Activated CD8-positive, alpha-beta memory T cell treated with anti-CD3 and anti-CD28 coated beads, Interleukin-2, amount 10 ng/mL, durations not matched to agents 7 days and 5 days (primary cell): ENCODE results near the gene RAB34. TPM values are rescaled to one million over a fixed set of nuclear protein-coding genes. Genes with fewer than 3 reads are reported as not detected.

Source experiments
- ATAC-seq: fragments of 150-1000 bp; cut with Tn5 transposase; one replicate; pipeline ENCODE4 v1.10.0; 2021; ENCODE audit warnings: moderate library complexity
- CTCF ChIA-PET: fragments of 350-600 bp; sonication (Branson Sonifier 250); formaldehyde crosslinking; loops from one replicate; lab custom pipeline; 2021; ENCODE audit warnings: antibody characterized with exemption; lab: Charles Lee
- DNase-seq: peaks from one replicate; pipeline ENCODE4 v3.0.0-alpha.2; 2020
- H3K27ac Mint-ChIP-seq: one replicate; pipeline ENCODE4 v1.8.0; 2021; ENCODE audit warnings: mild to moderate bottlenecking, mixed read lengths
- H3K27me3 Mint-ChIP-seq: one replicate; pipeline ENCODE4 v1.8.0; 2021; ENCODE audit warnings: mixed read lengths
- H3K36me3 Mint-ChIP-seq: one replicate; pipeline ENCODE4 v1.8.0; 2021; ENCODE audit warnings: mild to moderate bottlenecking, mixed read lengths
- H3K4me1 Mint-ChIP-seq: one replicate; pipeline ENCODE4 v1.8.0; 2021; ENCODE audit warnings: mixed read lengths
- H3K4me3 Mint-ChIP-seq: one replicate; pipeline ENCODE4 v1.8.0; 2021; ENCODE audit warnings: mild to moderate bottlenecking, moderate library complexity, mixed read lengths
- H3K9me3 Mint-ChIP-seq: one replicate; pipeline ENCODE4 v1.8.0; 2022; ENCODE audit warnings: low read depth, mixed read lengths
- total RNA-seq, 2 experiments: library from RNA; stranded (reverse); gene quantifications; one replicate each; pipeline ENCODE4 v1.2.3, GENCODE V29; 2021

The RAB34 gene
- total RNA-seq, 2 experiments from 2014 or later = 5.6 to 8.3 TPM

- ATAC-seq (peak; percentile 88), DNase-seq (peak; percentile 93)
- no peak overlapping the region for H3K4me3 Mint-ChIP-seq
- peaks cover 5% of the 10 kb centered on the region for H3K36me3 Mint-ChIP-seq
- no peaks in the 10 kb centered on the region for H3K27me3 Mint-ChIP-seq
- H3K4me1 Mint-ChIP-seq = peaks cover 34% of the 10 kb centered on the region
- CTCF ChIA-PET = interaction anchor here (0.6 to 16.9 kb wide), 31 partner anchors 7 to 803 kb away, joined by 3 to 591 read pairs (median 5); partner anchors contain the start of genes DHRS13, FAM222B, FLOT2 and NEK8
- H3K9me3 Mint-ChIP-seq = no peaks in the 10 kb centered on the region
- no peak overlapping the region for H3K27ac Mint-ChIP-seq
Measured at GRCh38 chr17:28750178-28751047, 32.7 kb upstream of the RAB34 start.

GRCh38 chr17:28749516-28750177 is 32.0 kb upstream of the RAB34 start:
- CTCF ChIA-PET = interaction anchor here (0.6 to 16.9 kb wide), 27 partner anchors 8 to 367 kb away, joined by 3 to 591 read pairs (median 7); partner anchors contain the start of genes DHRS13, FAM222B, FLOT2 and NEK8
- no peak for ATAC-seq
- H3K4me1 Mint-ChIP-seq = peaks cover 37% of the 10 kb centered on the region
- no peaks in the 10 kb centered on the region for H3K27me3 Mint-ChIP-seq
- H3K4me3 Mint-ChIP-seq = no peak overlapping the region
- no peak for DNase-seq
- H3K9me3 Mint-ChIP-seq = no peaks in the 10 kb centered on the region
- H3K36me3 Mint-ChIP-seq = peaks cover 5% of the 10 kb centered on the region
- no peak overlapping the region for H3K27ac Mint-ChIP-seq

GRCh38 chr17:28748852-28749515 is 31.3 kb upstream of the RAB34 start:
- peaks cover 37% of the 10 kb centered on the region for H3K4me1 Mint-ChIP-seq
- peak overlapping the region; percentile 1 for H3K27ac Mint-ChIP-seq
- CTCF ChIA-PET = interaction anchor here (0.8 to 16.9 kb wide), 16 partner anchors 9 to 204 kb away, joined by 3 to 591 read pairs (median 8); partner anchors contain the start of genes FAM222B, NEK8, RPL23A and TLCD1
- no peak for DNase-seq
- H3K4me3 Mint-ChIP-seq = no peak overlapping the region
- ATAC-seq = no peak
- H3K36me3 Mint-ChIP-seq = peaks cover 5% of the 10 kb centered on the region
- no peaks in the 10 kb centered on the region for H3K27me3 Mint-ChIP-seq
- H3K9me3 Mint-ChIP-seq = no peaks in the 10 kb centered on the region

- no peaks in the 10 kb centered on the region for H3K9me3 Mint-ChIP-seq
- H3K36me3 Mint-ChIP-seq = peaks cover 5% of the 10 kb centered on the region
- DNase-seq (no peak), ATAC-seq (no peak)
- CTCF ChIA-PET = interaction anchor here (1.0 to 16.9 kb wide), 6 partner anchors 10 to 101 kb away, joined by 3 to 591 read pairs (median 24); partner anchors contain the start of genes NEK8, RPL23A and TLCD1
- H3K27me3 Mint-ChIP-seq = no peaks in the 10 kb centered on the region
- no peak overlapping the region for H3K4me3 Mint-ChIP-seq
- H3K27ac Mint-ChIP-seq = peak overlapping the region; percentile 9
- peaks cover 39% of the 10 kb centered on the region for H3K4me1 Mint-ChIP-seq
Measured at GRCh38 chr17:28747801-28748750, 30.4 kb upstream of the RAB34 start.

GRCh38 chr17:28747051-28747691 is 29.5 kb upstream of the RAB34 start:
- Mint-ChIP-seq H3K27ac (peak overlapping the region; percentile 32), H3K27me3 (no peaks in the 10 kb centered on the region), H3K9me3 (no peaks in the 10 kb centered on the region), H3K4me3 (no peak overlapping the region), H3K36me3 (peaks cover 5% of the 10 kb centered on the region), H3K4me1 (peaks cover 41% of the 10 kb centered on the region)
- ATAC-seq (no peak), DNase-seq (no peak)
- CTCF ChIA-PET = interaction anchor here (1.0 to 16.9 kb wide), 3 partner anchors 10 to 18 kb away, joined by 3 to 591 read pairs (median 3); partner anchors contain the start of genes NEK8 and TLCD1

GRCh38 chr17:28746611-28747050 is 29.0 kb upstream of the RAB34 start:
- DNase-seq (no peak), ATAC-seq (no peak)
- peaks cover 44% of the 10 kb centered on the region for H3K4me1 Mint-ChIP-seq
- H3K36me3 Mint-ChIP-seq = peaks cover 7% of the 10 kb centered on the region
- peak overlapping the region; percentile 72 for H3K27ac Mint-ChIP-seq
- CTCF ChIA-PET = interaction anchor here (1.0 to 16.9 kb wide), 4 partner anchors 10 to 18 kb away, joined by 3 to 591 read pairs (median 15); partner anchors contain the start of genes NEK8 and TLCD1
- H3K4me3 Mint-ChIP-seq = no peak overlapping the region
- H3K27me3 Mint-ChIP-seq = no peaks in the 10 kb centered on the region
- no peaks in the 10 kb centered on the region for H3K9me3 Mint-ChIP-seq

- Mint-ChIP-seq H3K27me3 (no peaks in the 10 kb centered on the region), H3K9me3 (no peaks in the 10 kb centered on the region), H3K4me3 (peak overlapping the region; percentile 89), H3K27ac (peak overlapping the region; percentile 72), H3K36me3 (peaks cover 7% of the 10 kb centered on the region), H3K4me1 (peaks cover 44% of the 10 kb centered on the region)
- DNase-seq (no peak), ATAC-seq (no peak)
- CTCF ChIA-PET = interaction anchor here (0.8 to 16.9 kb wide), 4 partner anchors 16 to 68 kb away, joined by 3 to 591 read pairs (median 18); partner anchors contain the start of genes NEK8, RPL23A and TLCD1
Measured at GRCh38 chr17:28745786-28746411, 28.2 kb upstream of the RAB34 start.

- peak overlapping the region; percentile 89 for H3K4me3 Mint-ChIP-seq
- DNase-seq (peak; percentile 62), ATAC-seq (peak; percentile 10)
- peaks cover 39% of the 10 kb centered on the region for H3K4me1 Mint-ChIP-seq
- H3K27me3 Mint-ChIP-seq = no peaks in the 10 kb centered on the region
- CTCF ChIA-PET = interaction anchor here (0.8 to 16.9 kb wide), 7 partner anchors 16 to 150 kb away, joined by 3 to 591 read pairs (median 5); partner anchors contain the start of genes NEK8, RPL23A and TLCD1
- H3K36me3 Mint-ChIP-seq = peaks cover 11% of the 10 kb centered on the region
- peak overlapping the region; percentile 95 for H3K27ac Mint-ChIP-seq
- no peaks in the 10 kb centered on the region for H3K9me3 Mint-ChIP-seq
Measured at GRCh38 chr17:28744972-28745785, 27.5 kb upstream of the RAB34 start.

- Mint-ChIP-seq H3K36me3 (peaks cover 13% of the 10 kb centered on the region), H3K27me3 (no peaks in the 10 kb centered on the region), H3K4me3 (peak overlapping the region; percentile 89), H3K4me1 (peaks cover 38% of the 10 kb centered on the region), H3K9me3 (peaks cover 3% of the 10 kb centered on the region), H3K27ac (peak overlapping the region; percentile 95)
- DNase-seq (peak; percentile 82), ATAC-seq (peak; percentile 46)
- CTCF ChIA-PET = interaction anchor here (0.9 to 16.9 kb wide), 7 partner anchors 15 to 151 kb away, joined by 3 to 591 read pairs (median 5); partner anchors contain the start of genes NEK8, RPL23A and TLCD1
Measured at GRCh38 chr17:28744104-28744971, 26.7 kb upstream of the RAB34 start.
